Fibroblast of gingiva (primary cell): ENCODE results near the gene RSAD2.

ENCODE experiments used
- DNase-seq: peaks from one replicate; pipeline ENCODE4 v3.0.0-alpha.2; 2011; ENCODE audit warnings: low read depth

The RSAD2 gene

DNA sequence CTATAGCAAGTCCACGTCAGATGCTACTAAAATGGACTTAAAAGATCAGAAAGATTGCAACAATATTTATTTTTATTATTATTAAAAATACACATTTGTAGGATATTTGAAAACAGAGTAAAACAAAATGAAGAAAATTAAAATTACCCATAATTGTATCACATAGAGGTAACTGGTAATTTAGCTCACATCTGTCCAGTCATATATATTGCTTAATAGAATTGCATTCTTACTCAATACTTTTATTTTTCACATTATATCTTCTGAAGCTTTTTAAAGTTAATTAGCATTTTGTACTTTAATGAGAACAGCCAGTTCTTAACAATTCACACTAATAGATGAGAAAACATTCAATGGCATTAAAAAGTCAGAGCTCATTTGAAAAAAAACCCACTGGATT lies 28.1 kb downstream of the RSAD2 start:
- DNase-seq: no peak

DNA sequence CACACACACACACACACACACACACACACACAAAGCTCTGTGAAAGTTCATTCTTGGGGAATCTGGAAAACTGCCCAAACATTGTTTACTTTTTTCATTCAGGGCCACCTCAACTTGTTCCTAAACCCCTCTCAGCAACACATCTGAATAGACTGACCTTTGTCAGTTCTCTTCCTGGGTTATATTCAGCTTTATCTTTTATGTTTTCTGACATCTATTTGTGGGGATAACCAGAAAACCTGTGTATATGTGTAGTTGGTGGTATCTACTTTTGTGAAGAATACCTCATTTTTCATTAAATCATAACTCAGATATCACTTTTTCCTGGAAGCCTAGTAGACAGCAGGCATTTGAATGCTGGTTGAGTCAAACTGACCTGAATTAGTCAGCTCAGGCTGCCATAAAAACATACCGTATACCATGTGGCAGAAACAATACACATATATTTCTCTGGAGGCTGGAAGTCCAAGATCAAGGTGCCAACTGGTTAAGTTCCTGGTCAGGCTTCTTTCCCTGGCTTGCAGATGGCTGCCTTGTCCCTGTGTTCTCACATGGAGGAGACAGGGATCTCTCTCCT lies 28.7 kb downstream of the RSAD2 start:
- no peak for DNase-seq

DNA sequence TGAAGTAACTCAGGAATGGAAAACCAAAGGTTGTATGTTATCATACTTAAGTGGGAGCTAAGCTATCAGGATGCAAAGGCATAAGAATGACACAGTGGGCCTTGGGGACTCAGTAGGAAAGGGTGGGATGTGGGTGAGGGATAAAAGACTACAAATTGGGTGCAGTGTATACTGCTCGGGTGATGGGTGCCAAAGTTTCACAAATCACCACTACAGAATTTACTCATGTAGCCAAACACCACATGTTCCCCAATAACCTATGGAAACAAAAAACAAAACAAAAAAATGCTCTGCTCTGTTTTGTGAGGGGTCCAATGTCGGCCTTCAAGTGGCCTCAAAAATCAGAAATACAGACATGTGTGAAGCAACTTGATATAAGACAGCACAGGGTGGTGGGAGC lies 30.7 kb downstream of the RSAD2 start:
- DNase-seq: no peak

DNA sequence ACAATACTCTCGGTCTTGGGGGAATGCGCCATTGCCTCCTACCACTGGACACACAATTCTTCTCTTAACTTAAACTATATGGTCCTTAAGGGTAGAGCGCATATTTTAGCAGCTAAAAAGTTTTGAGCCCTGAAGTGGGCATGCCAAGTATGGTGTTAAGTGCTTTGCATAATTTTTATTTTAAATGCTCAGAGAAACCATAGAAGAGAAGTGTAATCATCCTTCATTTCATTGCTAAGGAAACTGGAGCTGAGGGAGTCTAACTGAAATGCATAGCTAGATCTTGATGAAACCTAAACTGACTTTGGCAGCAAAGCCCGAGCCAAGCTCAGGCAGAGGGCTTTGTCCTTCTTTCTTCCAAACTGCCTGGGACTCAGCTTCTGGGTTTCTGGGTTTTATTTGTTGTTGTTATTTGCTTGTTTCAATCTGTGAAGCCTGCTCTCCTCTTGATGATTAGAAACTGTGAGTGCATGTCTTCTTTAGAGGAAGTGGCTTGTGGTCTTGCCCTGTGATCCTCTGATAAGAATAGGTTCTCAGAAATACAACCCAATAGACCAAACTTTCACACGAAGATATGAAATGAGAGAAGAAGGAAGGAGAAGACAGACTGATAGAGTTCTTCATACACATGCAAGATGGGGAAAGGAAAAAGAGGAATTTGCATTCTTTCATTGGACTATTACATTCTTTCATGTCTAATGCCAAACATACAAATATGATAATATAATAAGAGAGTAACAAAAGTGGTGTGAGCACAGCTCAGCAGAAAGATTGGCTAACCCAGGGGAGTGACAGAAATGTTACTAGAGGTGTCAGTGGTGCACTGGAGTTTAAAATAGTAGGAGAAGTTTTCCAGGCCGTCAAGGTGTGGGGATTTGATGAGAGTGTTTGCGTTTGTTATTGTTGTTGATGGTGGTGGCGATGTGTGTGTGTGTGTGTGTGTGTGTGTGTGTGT lies 32.1 kb downstream of the RSAD2 start:
- no peak for DNase-seq

DNA sequence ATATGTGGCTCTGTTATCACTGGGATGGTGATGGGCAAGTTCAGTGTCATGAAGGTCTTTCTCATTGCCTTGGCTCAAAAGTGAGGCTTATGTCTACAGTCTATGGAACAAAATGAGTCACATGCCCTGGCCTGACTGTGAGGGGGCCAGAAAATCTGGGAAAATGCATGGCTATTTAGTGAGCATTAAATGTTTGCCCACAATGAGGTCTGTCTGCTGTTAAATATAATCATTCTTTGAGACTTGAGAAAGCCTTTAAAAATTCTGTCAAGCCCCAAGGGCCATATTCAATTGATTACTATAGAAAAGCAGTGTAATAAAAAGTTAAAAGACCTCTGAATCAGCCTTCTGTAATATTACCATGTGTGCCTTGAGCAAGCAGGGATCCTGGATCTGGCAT lies 34.1 kb downstream of the RSAD2 start:
- DNase-seq: no peak

DNA sequence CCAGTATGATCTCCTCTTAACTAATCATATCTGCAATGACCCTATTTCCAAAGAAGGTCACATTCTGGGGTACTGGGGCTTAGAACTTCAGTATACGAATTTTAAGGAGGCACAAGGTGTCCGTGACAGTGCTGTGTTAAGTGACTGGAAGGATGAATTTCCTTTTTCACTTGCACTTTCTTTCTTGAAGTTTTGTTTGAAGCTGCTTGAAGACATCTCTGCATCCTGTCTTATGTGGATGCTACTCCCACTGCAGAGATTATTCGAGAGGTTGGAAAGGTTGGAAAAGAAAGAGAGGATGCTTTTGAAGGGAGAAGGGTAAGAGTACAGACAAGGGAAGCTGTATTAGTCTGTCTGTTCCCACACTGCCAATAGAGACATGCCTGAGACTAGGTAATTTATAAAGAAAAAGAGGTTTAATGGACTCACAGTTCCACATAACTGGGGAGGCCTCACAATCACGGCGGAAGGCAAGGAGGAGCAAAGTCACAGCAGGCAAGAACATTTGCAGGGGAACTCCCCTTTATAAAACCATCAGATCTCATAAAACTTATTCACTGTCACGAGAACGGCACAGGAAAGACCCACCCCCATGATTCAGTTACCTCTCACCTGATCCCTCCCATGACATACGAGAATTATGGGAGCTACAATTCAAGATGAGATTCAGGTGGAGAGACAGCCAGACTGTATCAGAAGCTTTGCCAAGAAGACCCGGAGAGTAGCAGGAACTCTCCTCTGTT lies 36.0 kb downstream of the RSAD2 start:
- no peak for DNase-seq

DNA sequence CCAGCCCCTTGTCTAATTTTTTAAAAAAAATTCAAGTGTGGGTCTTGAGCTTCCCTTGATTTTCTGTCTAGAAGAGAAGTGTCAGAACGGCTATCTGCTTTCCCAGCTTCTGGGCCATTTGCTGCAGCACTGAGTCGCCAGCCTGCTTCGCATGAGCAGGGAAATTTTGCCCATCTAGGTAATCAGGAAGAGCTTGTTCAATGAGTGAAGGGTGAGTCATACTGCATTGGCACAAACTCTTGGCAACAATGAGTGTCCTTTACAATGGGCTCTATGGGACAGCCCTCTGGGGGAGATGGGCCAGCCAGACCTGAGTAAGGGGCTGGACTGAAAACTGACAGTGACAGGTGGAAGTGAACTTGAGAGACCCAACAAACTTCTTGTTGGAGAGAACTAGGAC lies 37.3 kb downstream of the RSAD2 start:
- no peak for DNase-seq

DNA sequence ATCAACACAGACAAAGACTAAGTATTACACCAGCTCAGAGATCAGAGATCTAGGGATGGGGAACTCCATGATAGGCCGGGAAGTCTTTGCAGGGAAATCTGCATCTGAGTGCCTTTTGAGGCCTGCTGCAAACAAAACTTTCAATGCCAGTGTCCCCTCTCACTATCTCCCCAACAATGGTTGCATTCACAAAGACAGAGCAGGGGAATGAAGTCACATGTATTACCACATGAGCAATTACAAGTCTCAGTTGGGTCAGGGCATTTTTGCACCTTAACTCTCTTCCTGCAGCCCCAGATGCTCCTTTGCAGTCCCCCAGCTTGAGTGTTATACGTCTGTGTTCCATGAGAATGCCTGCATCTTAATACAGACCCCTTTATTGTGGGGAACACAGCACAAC lies 37.8 kb downstream of the RSAD2 start:
- DNase-seq: no peak

DNA sequence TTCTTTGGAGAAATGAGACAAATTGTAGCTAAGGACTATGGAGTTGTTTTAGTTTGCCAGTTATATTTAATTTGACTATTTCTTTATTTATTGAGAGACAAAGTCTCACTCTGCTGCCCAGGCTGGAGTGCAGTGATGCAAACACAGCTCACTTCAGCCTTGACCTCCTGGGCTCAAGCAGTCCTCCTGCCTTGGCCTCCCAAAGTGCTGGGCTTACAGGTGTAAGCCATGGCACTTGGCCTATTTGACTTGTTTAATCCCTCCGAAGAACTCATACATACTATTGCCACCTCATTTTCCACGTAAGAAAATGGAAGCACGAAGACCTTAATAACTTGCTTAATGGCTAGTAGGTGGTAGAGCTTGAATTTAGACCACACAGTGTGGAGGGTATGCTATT lies 38.6 kb downstream of the RSAD2 start:
- no peak for DNase-seq

DNA sequence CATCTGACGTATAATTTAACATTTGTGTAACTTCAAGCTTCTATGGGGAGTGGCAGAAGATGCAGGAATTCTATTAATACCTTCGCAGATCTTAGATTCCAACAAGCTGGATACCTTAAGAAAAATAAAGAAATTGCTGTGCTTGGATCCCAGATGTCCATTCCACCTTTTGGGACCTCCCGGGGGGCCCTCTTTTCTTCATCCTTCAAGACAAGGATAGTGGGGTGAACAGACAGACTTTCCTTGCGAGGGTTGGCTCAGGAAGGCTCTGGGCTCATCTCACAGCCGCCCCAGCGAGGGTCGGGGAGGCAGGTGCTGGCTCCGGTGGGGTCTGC lies 39.1 kb downstream of the RSAD2 start:
- DNase-seq: no peak

DNA sequence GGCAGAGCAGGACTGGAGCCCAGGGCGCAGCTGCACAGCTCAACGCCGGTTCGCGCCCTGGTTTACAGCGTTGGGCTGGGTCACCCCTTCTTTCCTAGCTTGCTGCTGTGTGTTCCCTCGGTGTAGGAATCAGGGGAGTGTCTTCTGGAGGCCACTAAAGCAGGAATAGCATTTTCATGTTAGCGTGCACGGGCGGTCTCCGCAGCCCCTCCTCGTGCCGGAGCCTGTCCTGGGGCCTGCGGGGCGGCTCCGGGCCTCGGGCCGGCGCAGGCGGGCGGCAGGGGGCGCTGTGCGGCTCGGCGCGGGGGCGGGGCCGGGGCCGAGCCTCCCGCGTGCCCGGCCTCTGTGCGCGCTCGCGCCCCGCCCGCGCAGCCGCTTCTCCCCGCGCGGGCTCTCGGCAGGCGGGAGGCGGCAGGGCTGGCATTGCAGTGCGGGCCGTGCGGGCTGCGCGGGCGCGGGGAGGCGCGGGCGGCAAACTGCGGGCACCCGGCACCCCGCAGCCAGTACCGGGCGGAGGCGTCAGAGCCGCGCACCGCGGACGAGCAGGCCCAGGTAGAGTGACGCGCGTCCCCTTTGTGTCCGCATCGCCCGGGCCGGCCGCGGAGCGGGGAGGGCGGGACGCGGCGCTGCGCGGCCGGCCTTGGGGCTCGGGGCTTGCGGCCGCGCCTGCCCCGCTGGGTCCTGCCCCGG lies 39.6 kb downstream of the RSAD2 start, which contains the start of gene RNF144A:
Gene RNF144A (plus strand): TSS at position 342 of the 690 bp plus-strand sequence. CDS start 79,515 bp downstream, outside the sequence.
- DNase-seq: peak; percentile 53

DNA sequence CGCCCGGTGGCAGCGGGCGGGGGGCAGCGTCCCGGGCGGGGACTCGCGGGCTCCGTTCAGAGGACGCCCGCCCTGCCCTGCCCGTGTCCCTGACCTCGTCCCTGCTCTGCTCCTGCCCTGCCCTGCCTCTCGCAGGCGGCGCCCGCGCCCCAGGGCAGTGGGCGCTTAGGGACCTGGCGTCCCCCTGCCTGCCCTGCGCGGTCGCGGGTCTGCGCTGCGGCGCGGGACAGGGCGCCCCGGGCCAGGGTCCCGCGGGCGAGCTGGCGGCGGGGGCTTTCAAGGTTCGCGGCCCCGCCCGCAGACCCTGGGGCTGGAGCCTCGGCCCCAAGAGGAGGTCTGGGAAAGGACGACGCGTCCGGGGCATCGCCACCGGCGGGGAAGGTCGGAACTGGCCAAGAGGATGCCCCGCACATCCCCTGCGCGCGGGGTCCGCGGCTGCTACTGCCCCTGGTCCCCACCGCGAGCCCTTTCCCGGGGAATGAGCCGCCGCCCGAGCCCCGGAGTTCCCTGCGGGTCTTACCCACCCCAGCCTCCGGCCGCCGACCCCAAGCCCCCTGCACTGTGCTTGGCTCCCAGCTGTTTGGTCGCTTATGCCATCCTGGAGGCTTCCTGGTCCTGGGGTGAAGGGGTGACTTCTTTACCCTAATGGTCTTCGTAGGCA lies 40.3 kb downstream of the RSAD2 start:
- DNase-seq: no peak

DNA sequence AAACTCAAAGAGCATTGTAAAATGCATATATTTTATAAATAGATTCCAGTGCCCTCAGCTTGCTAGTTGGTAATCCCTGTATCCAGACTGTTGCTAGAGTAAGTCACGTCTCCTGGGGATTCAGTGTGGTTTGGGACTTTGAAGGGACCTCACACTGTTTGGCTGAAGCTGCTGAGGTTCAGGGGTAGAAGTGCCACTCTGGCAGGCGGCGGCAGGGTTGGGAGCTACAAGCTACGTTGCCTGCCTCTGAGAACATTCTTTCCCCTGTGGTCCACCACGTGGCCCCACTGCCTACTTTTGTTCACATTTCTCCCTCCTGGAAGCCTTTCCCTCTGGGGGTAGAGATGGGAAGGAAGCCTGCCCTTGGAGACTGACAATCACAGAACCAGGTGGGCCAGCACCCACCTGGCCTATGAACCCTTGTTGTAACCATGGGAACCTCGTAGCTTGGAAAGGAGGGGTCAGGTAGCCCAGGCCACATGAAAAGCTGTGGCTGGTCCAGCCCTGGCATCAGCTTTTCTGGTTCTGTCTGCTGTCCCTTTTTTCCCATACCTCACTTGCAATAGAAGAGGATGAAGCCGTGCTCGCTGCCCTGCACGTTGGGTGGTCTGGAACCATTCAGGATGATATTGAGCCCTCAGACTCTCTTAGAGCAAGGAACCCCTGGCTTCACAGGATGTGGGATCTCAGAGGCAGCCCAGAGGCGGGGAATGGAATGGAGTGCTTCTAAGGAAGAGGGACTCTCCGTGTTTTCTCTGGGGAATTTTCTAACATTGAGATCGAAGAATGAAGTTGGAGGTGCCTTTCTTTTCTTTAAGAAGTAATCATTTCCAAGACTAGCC lies 42.5 kb downstream of the RSAD2 start:
- DNase-seq: no peak

DNA sequence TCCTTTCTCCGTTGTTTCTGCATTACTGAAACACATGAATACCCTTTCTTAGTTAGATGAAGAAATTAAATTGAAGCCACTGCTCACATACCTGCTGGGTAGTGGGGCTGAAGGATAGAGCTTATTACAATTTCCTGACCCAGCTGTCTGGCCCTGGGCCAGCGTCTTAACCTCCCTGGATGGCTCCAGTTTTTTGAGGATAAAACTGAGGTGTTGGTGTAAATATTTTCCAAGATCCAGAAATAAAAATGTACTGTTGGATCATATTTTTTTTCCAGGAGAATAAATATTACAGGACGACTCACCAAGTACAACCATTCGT lies 43.1 kb downstream of the RSAD2 start:
- no peak for DNase-seq

DNA sequence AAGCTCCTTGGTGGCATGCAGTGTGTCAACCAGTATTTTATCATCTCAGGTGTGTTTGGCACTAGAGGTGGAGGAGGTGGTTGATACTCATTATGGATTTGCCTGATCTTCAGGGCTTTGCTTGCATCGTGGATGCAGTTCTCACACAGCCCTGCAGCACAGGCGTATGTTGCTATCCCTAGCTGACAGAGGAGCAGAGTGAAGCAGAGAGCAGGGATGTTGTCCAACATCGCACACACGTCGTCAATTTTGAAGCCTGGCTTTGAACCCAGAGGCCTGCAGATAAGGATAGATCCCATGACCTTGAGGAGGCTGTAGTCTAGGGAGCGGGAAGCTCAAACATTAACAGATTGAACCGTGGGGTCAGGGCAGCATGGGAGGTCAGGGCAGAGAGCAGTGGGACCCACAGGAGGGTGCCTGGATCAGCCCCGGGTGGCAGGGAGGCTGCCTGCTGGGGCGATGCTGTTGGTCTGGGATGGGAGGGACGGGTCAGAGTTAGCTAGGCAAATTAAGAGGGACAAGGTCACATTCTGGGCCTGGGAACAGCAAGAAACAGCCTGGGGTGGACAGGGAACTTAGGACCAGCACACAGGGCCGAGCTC lies 43.8 kb downstream of the RSAD2 start:
- no peak for DNase-seq

DNA sequence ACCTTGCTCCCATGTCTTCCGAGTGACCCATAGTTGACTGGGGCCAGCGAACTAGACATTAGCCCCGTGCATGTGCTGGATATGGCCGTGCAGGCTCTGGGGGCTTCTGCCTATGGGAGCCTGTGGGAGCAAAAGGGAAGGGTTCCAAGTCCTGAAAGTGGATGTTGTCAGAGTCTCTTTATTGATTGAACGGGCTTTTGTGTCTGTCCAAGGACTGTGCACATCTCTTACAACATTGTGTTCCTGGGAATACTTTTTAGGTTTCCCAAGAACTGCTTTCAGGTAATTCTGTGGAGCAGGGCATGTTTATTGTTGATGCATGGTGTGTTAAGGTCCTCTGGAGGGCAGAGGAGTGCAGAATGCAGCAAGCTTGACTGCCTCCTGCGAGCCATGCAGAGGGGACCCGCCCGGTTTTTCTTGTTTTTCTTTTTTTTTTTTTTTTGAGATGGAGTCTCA lies 44.7 kb downstream of the RSAD2 start:
- DNase-seq: no peak

DNA sequence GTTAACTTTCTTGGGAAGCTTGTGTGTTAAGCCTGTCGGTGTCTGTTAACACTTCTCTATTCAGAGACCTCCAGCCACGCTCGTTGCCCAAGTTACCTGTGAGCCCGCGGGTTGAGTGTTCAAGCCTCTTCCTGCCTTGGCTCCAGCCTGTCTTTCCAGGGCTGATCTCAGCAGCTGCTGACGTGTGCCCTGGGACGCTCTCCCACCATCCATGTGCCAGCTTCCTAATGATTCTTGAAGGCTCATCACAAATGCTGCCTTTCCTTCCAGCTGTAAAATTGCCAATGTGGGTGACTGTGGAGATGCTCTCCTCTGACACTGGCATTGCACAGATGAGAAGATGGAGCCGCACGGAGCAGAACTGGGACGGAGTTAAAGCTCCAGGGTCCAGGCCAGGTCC lies 45.7 kb downstream of the RSAD2 start:
- DNase-seq: no peak

DNA sequence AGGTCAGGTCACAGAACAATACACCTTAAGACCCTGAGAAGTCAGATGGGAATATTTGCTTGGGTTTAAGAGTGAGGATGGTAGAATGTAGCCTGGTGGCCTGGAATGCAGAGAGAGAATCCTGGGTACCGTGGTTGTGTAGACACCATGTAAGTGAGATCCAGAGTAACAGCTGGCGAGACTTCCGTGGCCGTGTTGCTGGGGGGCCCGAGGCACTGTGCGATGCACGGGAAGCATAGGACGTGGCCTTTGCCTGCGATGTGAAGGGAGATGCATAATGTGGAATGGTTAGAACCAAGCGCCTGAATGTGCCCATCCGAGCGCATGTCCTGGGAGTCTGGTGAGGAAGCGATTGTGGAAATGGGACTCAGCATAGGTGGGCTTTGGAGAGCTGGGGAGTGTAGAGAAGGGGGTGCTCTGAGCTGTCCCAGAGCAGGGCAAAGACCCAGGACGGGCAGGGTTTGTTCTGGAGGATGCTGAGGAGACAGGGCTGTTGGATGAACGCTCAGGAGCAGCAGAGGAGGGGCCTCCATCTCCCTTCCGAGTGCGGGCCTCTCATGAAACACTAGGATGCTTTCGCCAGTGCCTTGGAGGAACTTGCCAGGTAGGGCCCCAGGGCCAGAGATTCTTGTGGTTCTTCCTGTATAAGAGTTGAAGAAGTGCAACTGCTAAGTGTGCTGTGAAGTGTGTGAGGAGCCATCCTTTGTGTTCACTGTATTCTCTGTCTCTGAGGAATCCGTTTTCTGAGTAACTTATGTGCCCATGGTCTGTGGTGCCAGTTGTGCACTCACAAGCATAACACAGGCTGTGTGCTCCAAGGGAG lies 46.7 kb downstream of the RSAD2 start:
- DNase-seq: no peak

DNA sequence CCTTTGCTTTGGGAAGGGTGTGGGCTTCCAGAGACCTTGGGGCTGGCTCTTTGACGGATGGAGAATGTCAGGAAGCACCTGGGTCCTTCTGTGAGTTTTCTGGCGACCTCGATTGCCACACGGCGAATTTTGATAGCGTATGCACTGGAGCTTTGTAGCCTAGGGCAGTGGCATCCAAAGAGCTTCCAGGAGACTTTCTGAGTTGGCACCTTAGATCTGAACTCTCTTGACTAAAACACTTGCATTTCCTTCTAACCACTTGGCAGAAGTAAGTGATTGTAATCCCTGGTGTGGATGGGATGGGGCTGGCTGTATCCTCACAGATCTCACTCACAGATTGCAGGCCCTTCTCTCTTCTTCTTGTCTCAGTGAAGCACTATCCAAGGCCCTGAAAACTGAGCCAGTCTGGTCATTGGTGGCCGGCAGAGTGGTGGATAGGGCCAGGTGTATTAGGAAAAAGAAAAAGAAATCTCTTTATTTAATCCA lies 47.4 kb downstream of the RSAD2 start:
- DNase-seq: no peak
